Measurements from ENCODE around the gene FOXL2NB.
A peak's percentile ranks its signal among the peaks of the same experiment; 100 is the strongest.

The FOXL2NB gene

DNA sequence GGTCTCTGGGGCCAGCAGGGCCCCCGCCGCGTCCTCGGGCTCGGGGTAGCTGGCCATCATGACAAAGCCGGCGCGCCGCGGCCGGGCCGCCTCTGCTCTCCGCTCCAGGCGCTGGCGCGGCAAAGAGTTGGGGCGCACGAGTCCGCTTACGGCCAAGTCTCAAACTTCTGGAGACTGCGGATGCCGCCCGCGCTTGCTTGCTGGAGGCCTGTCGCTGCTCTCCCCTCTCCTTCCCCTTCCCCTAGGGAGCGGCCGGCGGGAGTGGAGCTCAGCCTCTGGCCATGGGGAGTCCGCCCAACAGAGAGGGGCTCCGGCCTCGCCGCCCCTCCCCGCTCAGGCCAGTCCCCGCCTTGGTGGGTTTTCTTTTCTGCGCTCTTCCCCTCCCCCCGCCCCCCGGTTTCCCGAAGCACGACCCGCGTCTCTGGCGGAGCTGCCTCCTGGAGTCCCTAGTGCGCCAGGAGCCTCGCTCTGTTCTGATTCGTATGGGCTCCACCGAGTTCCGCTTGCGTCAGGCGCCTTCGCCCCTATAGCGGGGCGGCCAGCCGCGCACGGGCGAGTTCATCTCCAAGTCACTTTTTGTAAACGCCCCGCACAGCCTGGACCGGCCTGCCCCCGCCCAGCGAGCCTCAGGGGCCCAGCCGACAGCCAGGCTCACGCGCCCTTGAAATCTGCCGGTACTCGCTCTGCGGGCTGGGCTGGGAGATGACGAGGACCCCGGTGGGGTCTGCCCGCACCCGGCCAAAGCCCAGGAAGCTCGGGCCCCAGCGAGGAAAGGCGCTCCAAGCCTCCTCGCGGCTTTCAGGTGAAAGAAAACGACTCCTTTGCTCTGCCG is at the start of gene FOXL2NB, which contains the start of gene FOXL2:
FOXL2NB (plus strand) TSS at position 555 of the 832 bp plus-strand sequence; CDS start at position 703, 148 bp downstream.
FOXL2 (minus strand) TSS at position 475 of the 832 bp plus-strand sequence; CDS start at position 60, 415 bp downstream.
- no peaks in the 10 kb centered on the region for H3K36me3 Mint-ChIP-seq (ENCODE audit: low read depth)
- DNase-seq = peak; percentile 63
- TF ChIP-seq CTCF (IDR thresholded peaks at IDR 0.05) = no peak
- peaks cover 100% of the 10 kb centered on the region for H3K27me3 Mint-ChIP-seq (ENCODE audit: low read depth, poor library complexity)
- peaks cover 3% of the 10 kb centered on the region for H3K9me3 Mint-ChIP-seq
- no peak within 1 kb of the TSS for H3K27ac Mint-ChIP-seq
- H3K4me3 Mint-ChIP-seq = peak within 1 kb of the TSS; percentile 77
- peaks cover 42% of the 10 kb centered on the region for H3K4me1 Mint-ChIP-seq

DNA sequence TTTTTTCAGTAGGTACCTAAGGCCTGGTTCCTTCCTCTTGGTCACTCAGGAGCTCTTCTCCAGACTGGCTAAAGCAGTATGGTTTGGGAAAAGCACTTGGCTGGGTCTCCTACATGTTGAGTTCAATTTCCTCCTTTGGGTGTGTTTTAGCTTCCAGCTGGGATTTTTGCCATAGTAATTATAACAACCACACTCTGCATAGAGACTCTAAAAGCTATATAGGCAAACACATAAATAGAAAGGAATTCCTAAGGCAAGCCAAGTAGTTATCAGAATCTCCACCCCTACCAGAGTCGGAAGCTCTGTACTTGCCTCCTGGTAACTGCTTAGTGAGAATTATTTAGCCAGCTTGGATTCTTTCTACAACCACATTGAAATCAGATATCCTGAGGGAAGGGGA is 48.7 kb upstream of the FOXL2NB start:
- Mint-ChIP-seq H3K27me3 (ENCODE audit: low read depth, poor library complexity) (peaks cover 3% of the 10 kb centered on the region), H3K4me3 (no peak overlapping the region), H3K36me3 (ENCODE audit: low read depth) (no peaks in the 10 kb centered on the region), H3K9me3 (no peaks in the 10 kb centered on the region), H3K27ac (no peak overlapping the region), H3K4me1 (no peaks in the 10 kb centered on the region)
- TF ChIP-seq CTCF (IDR thresholded peaks at IDR 0.05) = no peak
- DNase-seq = no peak

DNA sequence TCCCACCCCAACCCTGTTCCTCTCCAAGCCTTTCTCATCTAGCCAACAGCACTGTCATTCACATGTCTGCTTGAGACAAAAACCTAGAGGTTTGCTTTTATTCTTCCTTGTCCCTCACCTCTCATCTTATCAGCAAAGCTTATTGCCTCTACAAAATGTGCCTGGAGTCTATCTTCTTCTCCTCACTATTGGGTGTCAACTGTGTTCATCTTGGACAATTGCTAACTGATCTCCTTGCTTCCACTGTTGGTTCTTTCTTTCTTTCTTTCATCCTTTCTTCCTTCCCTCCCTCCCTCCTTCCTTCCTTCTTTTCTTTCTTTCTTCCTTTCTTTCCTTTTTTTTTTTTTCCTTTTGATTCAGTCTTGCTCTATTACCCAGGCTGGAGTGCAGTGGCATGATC is 48.3 kb upstream of the FOXL2NB start:
- TF ChIP-seq CTCF (IDR thresholded peaks at IDR 0.05) = no peak
- no peak overlapping the region for H3K4me3 Mint-ChIP-seq
- no peak for DNase-seq

GRCh38 chr3:138899351-138899991 is 47.5 kb upstream of the FOXL2NB start:
- no peak overlapping the region for H3K4me3 Mint-ChIP-seq
- DNase-seq = no peak
- no peaks in the 10 kb centered on the region for H3K4me1 Mint-ChIP-seq
- peaks cover 3% of the 10 kb centered on the region for H3K27me3 Mint-ChIP-seq (ENCODE audit: low read depth, poor library complexity)
- no peaks in the 10 kb centered on the region for H3K36me3 Mint-ChIP-seq (ENCODE audit: low read depth)
- no peaks in the 10 kb centered on the region for H3K9me3 Mint-ChIP-seq
- H3K27ac Mint-ChIP-seq = no peak overlapping the region
- TF ChIP-seq CTCF (IDR thresholded peaks at IDR 0.05) = no peak

More for the DNA sequence above, 48.3 kb upstream of the FOXL2NB start:
- Mint-ChIP-seq H3K27ac (no peak overlapping the region), H3K27me3 (ENCODE audit: low read depth, poor library complexity) (peaks cover 3% of the 10 kb centered on the region), H3K9me3 (no peaks in the 10 kb centered on the region), H3K4me1 (no peaks in the 10 kb centered on the region), H3K36me3 (ENCODE audit: low read depth) (no peaks in the 10 kb centered on the region)

DNA sequence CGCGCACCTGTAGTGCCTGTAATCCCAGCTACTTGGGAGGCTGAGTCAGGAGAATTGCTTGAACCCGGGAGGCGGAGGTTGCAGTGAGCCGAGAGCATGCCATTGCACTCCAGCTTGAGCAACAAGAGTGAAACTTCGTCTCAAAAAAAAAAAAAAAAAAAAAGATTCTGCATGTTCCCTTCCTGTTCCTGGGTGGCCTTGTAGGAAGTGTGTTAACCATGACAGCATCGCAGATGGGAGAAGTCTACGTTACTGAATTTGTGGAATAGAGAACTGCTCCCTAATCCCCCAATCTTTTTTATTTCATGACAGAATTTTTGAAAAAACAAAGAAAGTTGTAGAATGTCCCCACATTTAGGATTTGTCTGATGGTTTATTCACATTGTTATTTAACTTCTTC is 45.5 kb upstream of the FOXL2NB start:
- H3K4me3 Mint-ChIP-seq = no peak overlapping the region
- peaks cover 4% of the 10 kb centered on the region for H3K9me3 Mint-ChIP-seq
- no peak for DNase-seq
- H3K27ac Mint-ChIP-seq = no peak overlapping the region
- peaks cover 3% of the 10 kb centered on the region for H3K27me3 Mint-ChIP-seq (ENCODE audit: low read depth, poor library complexity)
- no peaks in the 10 kb centered on the region for H3K36me3 Mint-ChIP-seq (ENCODE audit: low read depth)
- no peaks in the 10 kb centered on the region for H3K4me1 Mint-ChIP-seq
- TF ChIP-seq CTCF (IDR thresholded peaks at IDR 0.05) = no peak
